B cell (primary cell): Measurements from ENCODE around the gene ZFP92. TPM values are rescaled to one million over a fixed set of nuclear protein-coding genes. Genes with fewer than 3 reads are reported as not detected.

ENCODE experiments used
- ATAC-seq: fragments of 200-7000 bp; cut with Tn5 transposase; one replicate; pipeline ENCODE4 v1.10.0; 2021; ENCODE audit warnings: low read depth, mild to moderate bottlenecking, moderate number of reproducible peaks, moderate library complexity
- CTCF ChIA-PET: fragments of 350-600 bp; sonication (Branson Sonifier 250); formaldehyde crosslinking; loops from one replicate; lab custom pipeline; 2021; ENCODE audit warnings: antibody characterized with exemption, inconsistent platforms; lab: Charles Lee
- POLR2A ChIA-PET: fragments of 350-600 bp; sonication (Branson Sonifier 250); formaldehyde crosslinking; loops from one replicate; lab custom pipeline; 2021; ENCODE audit warnings: antibody characterized with exemption; lab: Charles Lee
- DNase-seq: peaks from one replicate; pipeline ENCODE4 v3.0.0; 2013
- H2AFZ ChIP-seq: 2 replicates; pipeline ENCODE4 v1.6.1; 2012; ENCODE audit warnings: mild to moderate bottlenecking, low read depth, low read length; ENCODE audit not compliant: insufficient read depth, poor library complexity, severe bottlenecking
- H3K27ac ChIP-seq, 2 donors: 1 replicate in 1 of 2; 2 replicates in 1 of 2; pipeline ENCODE4 v1.5.1; 2012 to 2013; ENCODE audit warnings: low read length in 2 of 2, mild to moderate bottlenecking in 2 of 2, moderate library complexity in 1 of 2
- H3K27me3 ChIP-seq, 4 experiments: fragments of 200-600 bp in 1 of 4; sonication (generic) in 1 of 4; replicated peaks in 1 of 4; 1 replicate in 2 of 4; 2 replicates in 2 of 4; pipeline versions ENCODE4 v1.6.1 to v1.7.0; 2013 to 2016; ENCODE audit warnings: low read length in 3 of 4, mild to moderate bottlenecking in 2 of 4, mixed read lengths in 1 of 4, moderate library complexity in 1 of 4; ENCODE audit not compliant: insufficient read depth in 4 of 4, control insufficient read depth in 3 of 4; ENCODE audit errors: control extremely low read depth in 1 of 4
- H3K36me3 ChIP-seq, 2 experiments: replicated peaks in 1 of 2; 1 replicate in 1 of 2; 2 replicates in 1 of 2; pipeline versions ENCODE4 v1.6.1 to v1.7.1; 2013; ENCODE audit warnings: low read length in 1 of 2; ENCODE audit not compliant: insufficient read depth in 2 of 2, control insufficient read depth in 1 of 2; ENCODE audit errors: control extremely low read depth in 1 of 2, extremely low read depth in 1 of 2
- H3K4me1 ChIP-seq, 2 donors: fragments of 200-600 bp in 1 of 2; sonication (generic) in 1 of 2; 1 replicate in 1 of 2; 2 replicates in 1 of 2; pipeline versions ENCODE4 v1.5.1 to v1.6.1; 2013 to 2017; ENCODE audit warnings: low read length in 2 of 2; ENCODE audit not compliant: control insufficient read depth in 2 of 2, insufficient read depth in 2 of 2
- H3K4me2 ChIP-seq: replicated peaks from 2 replicates; pipeline ENCODE3; 2012; ENCODE audit warnings: mild to moderate bottlenecking, low read depth, low read length; ENCODE audit not compliant: poor library complexity, severe bottlenecking
- H3K4me3 ChIP-seq, 5 experiments: fragments of 200-600 bp in 1 of 5; sonication (generic) in 1 of 5; 1 replicate in 3 of 5; 2 replicates in 2 of 5; pipeline versions ENCODE4 v1.5.1 to v1.7.0; 2011 to 2016; ENCODE audit warnings: low read length in 4 of 5, mild to moderate bottlenecking in 4 of 5, low read depth in 2 of 5, control low read depth in 1 of 5, moderate library complexity in 1 of 5; ENCODE audit not compliant: insufficient read depth in 1 of 5; ENCODE audit errors: control extremely low read depth in 1 of 5, extremely low read depth in 1 of 5
- H3K79me2 ChIP-seq: fragments of 200-600 bp; sonication (generic); one replicate; pipeline ENCODE4 v1.6.0; 2016; ENCODE audit warnings: low read length; ENCODE audit not compliant: control insufficient read depth, insufficient read depth
- H3K9ac ChIP-seq: fragments of 200-600 bp; sonication (generic); 2 replicates; pipeline ENCODE4 v1.6.1; 2017; ENCODE audit warnings: mild to moderate bottlenecking, low read length, moderate library complexity
- H3K9me3 ChIP-seq, 3 donors: one replicate each; pipeline versions ENCODE4 v1.6.1 to v1.7.1; 2013; ENCODE audit warnings: low read length in 2 of 3; ENCODE audit not compliant: control insufficient read depth in 2 of 3, insufficient read depth in 1 of 3; ENCODE audit errors: control extremely low read depth in 1 of 3
- H4K20me1 ChIP-seq: 2 replicates; pipeline ENCODE4 v1.6.0; 2012; ENCODE audit warnings: mild to moderate bottlenecking, low read length; ENCODE audit not compliant: insufficient read depth, control insufficient read depth, poor library complexity, severe bottlenecking
- H3K27ac Mint-ChIP-seq: one replicate; pipeline ENCODE4 v1.8.0; 2021; ENCODE audit warnings: mixed read lengths
- H3K27me3 Mint-ChIP-seq: one replicate; pipeline ENCODE4 v1.8.0; 2021; ENCODE audit warnings: mixed read lengths
- H3K4me1 Mint-ChIP-seq: one replicate; pipeline ENCODE4 v1.8.0; 2021; ENCODE audit warnings: mixed read lengths
- H3K4me3 Mint-ChIP-seq: one replicate; pipeline ENCODE4 v1.8.0; 2021; ENCODE audit warnings: mixed read lengths
- H3K9me3 Mint-ChIP-seq: one replicate; pipeline ENCODE4 v1.8.0; 2022; ENCODE audit warnings: mixed read lengths; ENCODE audit not compliant: insufficient read depth
- CTCF ChIP-seq: fragments of 200-600 bp; IDR thresholded peaks from one replicate; pipeline ENCODE4 v1.8.0; 2022; ENCODE audit warnings: antibody characterized with exemption, mild to moderate bottlenecking
- EZH2 ChIP-seq: IDR thresholded peaks from 2 replicates; pipeline ENCODE4 v1.6.1; 2012; ENCODE audit warnings: borderline replicate concordance, low read depth, mild to moderate bottlenecking, moderate library complexity, low read length; ENCODE audit not compliant: insufficient read depth, poor library complexity, severe bottlenecking
- WGBS: methylation state at CpG from one replicate; pipeline ENCODE4 v1.1.5; 2013; ENCODE audit warnings: missing lambda C conversion rate; ENCODE audit not compliant: insufficient coverage; 5-methylcytosine and 5-hydroxymethylcytosine counted together
- intact Hi-C: fragments of 100-400 bp; cut with micrococcal nuclease; formaldehyde crosslinking; loops from one replicate; pipeline ENCODE4 v1.10.0; 2022
- polyA plus RNA-seq: library from polyadenylated mRNA; depleted of rRNA; stranded (reverse); fragments of >200 nt; gene quantifications from 2 replicates; pipeline ENCODE4 v1.2.3, GENCODE V29; 2012
- total RNA-seq, 2 donors: library from RNA; stranded (reverse); fragments of 120-200 nt in 1 of 2; gene quantifications; 1 replicate in 1 of 2; 2 replicates in 1 of 2; pipeline versions ENCODE4 v1.2.3 to v1.2.4, GENCODE V29; 2013 to 2022

The ZFP92 gene
- total and polyA plus RNA-seq, 2 donors (not counting 1 experiment from before 2014, with no cell fraction given) = 0.24 to 1.6 TPM

GRCh38 chrX:153447581-153447960, 36.3 kb downstream of the ZFP92 start:
- Histone ChIP-seq H3K27ac (no peak overlapping the region), H3K9me3 (no peaks in the 10 kb centered on the region), H4K20me1 (no peaks in the 10 kb centered on the region), H3K4me1 (no peaks in the 10 kb centered on the region), H3K36me3 (peaks cover 0 to 3% of the 10 kb centered on the region in 2 experiments), H3K27me3 (no peaks in the 10 kb centered on the region), H3K4me2 (no peak overlapping the region), H3K9ac (no peak overlapping the region), H3K79me2 (no peaks in the 10 kb centered on the region), H3K4me3 (no peak overlapping the region), H2AFZ (no peak overlapping the region)
- WGBS = 100% methylated on average over 1 of the region's 8 CpGs
- no peaks in the 10 kb centered on the region for H3K4me1 Mint-ChIP-seq
- ATAC-seq (no peak), DNase-seq (no peak)
- H3K9me3 Mint-ChIP-seq = no peaks in the 10 kb centered on the region
- intact Hi-C loops = no loop called here
- TF ChIP-seq EZH2 = no peak
- TF ChIP-seq CTCF = no peak
- CTCF ChIA-PET = no interaction called here
- H3K27ac Mint-ChIP-seq = no peak overlapping the region
- POLR2A ChIA-PET = no interaction called here
- H3K4me3 Mint-ChIP-seq = no peak overlapping the region
- H3K27me3 Mint-ChIP-seq = no peaks in the 10 kb centered on the region

- intact Hi-C loops = no loop called here
- TF ChIP-seq CTCF (no peak), EZH2 (no peak)
- Histone ChIP-seq H3K36me3 (peaks cover 0 to 3% of the 10 kb centered on the region in 2 experiments), H3K27me3 (no peaks in the 10 kb centered on the region), H3K9ac (no peak overlapping the region), H3K4me2 (no peak overlapping the region), H2AFZ (no peak overlapping the region), H3K4me1 (no peaks in the 10 kb centered on the region), H3K79me2 (no peaks in the 10 kb centered on the region), H3K4me3 (no peak overlapping the region), H3K9me3 (no peaks in the 10 kb centered on the region), H4K20me1 (no peaks in the 10 kb centered on the region), H3K27ac (no peak overlapping the region)
- ChIA-PET POLR2A (no interaction called here), CTCF (no interaction called here)
- Mint-ChIP-seq H3K9me3 (no peaks in the 10 kb centered on the region), H3K4me1 (no peaks in the 10 kb centered on the region), H3K27me3 (no peaks in the 10 kb centered on the region), H3K4me3 (no peak overlapping the region), H3K27ac (no peak overlapping the region)
- ATAC-seq = no peak
- 96% methylated on average over 13 of the region's 21 CpGs for WGBS
- DNase-seq = no peak
Observed at GRCh38 chrX:153448556-153449367, 37.5 kb downstream of the ZFP92 start.
